CD4-positive, alpha-beta T cell treated with Interleukin-12 subunit alpha and Interleukin-12 subunit beta, for 1 hour (primary cell): ENCODE measurements around the gene XPO6.

ENCODE experiments used
- DNase-seq: peaks from one replicate; pipeline ENCODE4 v3.0.0-alpha.2; 2020

Gene XPO6

DNA sequence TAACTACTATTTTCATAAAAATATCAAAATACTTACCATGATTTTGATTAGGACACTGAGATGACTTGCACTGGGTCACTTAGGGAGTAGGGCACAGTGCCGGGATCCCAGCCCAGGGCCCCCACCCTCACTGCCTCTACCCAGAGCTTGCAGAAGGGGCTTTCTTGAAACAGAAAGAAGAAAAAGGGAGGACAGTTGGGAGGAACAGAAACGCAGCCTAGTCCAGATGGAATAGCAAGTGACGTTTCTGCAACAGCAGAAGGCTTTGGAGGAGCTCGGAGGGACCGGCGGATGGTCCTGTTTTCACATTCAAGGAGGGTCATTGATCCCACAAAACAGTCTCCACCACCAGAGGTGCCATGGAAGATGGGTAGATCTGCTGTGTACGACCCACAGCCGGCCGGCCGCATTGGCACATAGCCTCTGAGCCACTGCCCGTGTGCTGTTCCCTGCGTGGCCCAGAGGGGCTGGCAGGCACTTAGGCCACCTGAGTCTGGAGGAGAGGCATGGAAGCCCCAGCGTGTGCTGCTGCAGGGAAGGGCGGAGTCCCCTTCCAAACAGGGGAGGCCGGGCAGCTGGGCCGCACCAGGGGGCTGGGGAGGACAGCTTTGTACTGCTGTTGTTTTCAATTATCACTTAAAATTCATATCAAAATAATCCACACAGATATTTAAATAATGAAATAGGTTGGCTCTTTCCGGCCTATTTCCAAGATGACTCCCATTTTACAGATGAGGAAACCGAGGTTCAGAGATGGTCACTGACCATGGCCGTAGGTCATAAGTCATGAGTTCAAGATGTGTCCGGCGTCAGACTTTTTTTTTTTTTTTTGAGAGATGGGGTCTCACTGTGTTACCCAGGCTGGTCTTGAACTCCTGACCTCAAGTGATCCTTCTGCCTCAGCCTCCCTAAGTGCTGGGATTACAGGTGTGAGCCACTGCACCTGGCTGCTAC lies 125.3 kb downstream of the XPO6 start:
- DNase-seq = no peak

DNA sequence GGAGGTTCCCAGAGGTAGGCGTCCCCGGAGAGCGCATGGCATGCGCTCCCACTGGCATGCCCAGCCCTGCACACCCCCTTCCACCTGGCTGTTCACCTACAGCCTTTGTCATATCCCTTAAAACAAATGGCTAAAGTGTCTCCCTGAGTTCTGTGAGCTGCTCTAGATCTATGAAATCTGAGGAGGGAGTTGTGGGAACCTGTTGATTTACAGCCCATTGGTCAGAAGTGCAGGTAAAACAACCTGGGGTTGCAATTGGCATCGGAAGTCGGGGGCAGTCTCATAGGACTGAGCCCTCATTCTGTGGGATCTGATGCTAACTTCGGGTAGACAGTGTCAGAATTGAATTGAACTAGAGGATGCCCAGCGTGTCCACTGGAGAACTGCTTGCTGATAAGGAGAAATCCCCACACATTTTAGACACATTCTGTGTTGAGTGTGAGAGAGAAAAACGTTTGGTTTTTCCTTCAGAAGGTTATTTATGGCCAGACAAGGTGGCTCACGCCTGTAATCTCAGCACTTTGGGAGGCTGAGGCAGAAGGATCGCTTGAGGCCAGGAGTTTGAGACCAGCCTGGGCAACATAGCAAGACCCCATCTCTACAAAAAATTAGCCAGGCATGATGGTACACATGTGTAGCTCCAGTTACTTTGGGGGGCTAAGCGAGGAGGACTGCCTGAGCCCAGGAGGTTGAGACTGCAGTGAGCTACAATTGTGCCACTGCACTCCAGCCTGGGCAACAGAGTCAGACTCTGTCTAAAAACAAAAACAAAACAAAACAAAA lies 126.2 kb downstream of the XPO6 start:
- no peak for DNase-seq

DNA sequence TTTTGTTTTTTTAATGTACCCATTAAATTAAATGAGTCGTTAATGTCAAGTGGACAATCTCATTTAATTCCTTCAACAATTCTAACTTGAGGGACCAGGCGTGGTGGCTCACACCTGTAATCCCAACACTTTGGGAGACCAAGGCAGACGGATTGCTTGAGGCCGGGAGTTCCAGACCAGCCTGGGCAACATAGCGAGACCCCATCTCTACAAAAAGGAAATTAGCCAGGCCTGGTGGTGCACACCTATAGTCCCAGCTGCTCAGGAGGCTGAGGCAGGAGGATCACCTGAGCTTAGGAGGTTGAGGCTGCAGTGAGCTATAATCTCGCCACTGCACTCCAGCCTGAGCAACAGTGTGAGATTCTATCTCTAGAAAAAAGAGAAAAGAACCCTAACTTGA lies 127.6 kb downstream of the XPO6 start:
- DNase-seq = no peak

DNA sequence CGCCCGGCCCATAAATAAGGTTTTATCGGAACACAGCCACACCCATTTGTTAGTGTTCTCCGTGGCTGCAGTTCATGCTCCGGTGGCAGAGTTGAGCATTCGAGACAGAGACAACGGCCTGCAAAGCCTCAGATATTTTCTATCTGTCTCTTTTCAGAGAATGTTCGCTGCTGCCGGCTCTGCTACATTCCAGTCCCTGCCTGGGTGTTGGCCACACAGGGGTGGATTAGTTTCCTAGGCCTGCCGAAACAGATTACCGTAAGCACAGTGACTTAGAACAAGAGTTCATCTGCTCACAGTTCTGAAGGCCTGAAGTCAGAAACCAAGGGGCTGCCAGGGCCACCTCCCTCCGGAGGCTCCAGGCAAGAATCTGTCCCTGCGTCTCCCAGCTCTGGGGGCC lies 129.1 kb downstream of the XPO6 start:
- DNase-seq = no peak

DNA sequence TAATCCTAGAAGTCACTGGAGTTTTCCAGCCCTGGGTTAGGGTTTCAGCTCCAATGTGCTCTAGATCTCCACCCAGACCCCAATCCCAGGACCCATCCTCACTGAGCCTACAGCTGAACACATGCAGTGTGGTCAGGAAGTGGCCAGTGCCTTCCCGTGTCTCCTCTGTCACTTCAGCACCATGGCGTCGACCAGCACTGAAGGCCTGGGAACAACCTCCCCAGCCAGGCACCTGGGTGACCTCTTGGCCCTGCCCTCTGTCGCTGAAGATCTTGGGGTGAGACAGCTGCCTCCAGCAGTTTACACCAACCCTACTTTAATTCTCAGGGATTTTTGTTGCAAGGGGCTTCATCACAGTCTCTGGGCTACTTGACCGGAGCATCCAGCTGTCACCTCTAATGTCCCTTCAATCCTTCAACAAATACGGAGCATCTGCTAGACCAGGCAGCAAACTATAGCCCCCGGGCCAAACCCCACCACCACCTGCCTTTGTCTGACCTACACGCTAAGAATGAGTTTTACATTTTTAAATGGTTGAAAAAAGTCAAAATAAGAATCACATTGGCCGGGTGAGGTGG lies 130.3 kb downstream of the XPO6 start:
- no peak for DNase-seq

DNA sequence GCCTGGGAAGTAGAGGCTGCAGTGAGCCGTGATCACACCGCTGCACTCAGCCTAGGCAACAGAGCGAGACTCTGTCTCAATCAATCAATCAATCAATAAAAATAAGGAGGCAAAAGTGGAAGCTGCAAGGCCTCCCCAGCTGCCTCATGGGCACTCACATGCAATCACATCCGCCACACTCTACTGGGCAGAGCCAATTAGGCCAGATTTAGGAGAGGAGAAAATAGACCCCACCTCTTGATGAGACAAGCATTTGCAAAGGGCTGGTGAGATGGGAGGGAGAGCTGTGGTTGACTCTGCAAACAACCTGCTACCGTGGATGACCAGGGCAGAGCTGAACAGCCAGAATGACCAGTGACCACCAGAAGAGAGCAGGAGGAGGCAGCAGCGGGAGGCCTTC lies 133.5 kb downstream of the XPO6 start:
- DNase-seq = no peak

DNA sequence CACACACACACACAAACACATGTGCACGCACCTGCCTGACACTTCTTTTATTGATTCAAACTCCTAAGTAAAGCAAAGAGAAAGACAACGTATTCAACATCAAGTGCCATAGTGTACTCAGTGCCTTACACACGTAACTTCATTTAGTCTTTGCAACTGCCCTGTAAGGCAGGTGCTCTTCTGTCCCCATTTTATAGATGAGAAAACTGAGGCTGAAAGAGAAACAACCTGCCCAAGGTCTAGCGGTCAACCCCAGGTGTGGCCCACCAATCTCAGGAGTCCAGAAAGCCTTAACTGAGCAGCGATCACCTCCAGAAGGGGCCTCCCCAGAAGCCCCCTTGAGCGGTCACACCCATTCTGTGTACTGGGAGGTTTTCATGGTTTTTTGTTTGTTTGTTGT lies 137.9 kb downstream of the XPO6 start:
- no peak for DNase-seq

DNA sequence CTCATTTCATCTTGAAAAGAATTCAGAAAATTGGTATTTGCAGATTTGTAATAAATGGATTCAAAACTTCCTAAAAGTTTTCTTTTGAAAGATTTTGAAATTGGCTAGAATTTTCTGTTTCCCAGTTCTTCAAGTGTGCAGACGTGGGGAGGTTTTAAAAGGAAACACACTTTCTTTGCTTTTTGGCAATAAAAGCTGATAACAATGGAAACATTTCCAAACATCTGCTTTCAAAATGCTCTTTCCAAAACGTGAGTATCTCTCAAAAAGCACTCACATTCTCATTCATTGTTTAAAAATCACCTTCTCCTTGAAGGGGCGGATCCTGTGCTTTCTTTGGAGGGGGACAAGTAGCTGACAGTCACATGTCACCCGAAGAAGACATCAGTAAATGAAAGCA lies 139.7 kb downstream of the XPO6 start:
- DNase-seq = no peak

DNA sequence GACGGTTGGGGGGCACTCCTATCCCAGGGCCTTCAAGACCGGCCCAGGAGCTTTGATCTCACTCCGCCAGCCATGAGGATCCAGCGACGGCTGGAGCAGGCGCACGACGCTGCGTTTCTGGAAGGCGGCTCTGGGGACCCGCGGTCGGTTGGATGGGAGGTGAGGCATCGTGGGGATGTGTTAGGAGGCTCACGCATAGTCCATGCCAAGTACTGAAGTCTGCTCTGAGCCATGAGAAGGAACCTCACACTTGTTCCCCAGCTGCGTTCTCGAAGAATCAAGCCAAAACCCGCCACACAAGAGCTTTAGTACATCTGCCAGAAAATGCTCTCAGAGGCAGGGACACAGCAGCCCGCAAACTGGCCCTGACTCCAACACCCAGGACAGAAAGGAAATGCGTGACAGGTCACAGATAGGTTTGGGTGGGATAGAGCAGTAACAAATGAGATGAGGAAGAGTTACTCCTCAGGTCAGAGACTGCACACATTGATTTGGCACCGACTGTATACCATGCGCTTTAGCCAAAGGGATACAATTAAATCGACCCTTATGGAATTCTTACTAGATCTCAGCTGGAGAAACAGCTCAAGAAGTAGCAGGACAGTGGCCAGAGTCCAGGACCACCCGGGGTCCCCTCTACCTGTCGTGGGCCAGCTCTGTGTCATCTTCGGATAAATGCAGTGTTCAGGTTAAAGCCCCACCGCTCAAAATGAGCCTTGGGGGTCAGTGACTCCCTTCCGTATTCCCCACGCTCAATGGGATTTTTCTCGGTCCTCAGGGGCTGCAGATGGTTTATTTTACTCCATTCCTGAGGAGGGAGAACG lies 141.6 kb downstream of the XPO6 start:
- no peak for DNase-seq

DNA sequence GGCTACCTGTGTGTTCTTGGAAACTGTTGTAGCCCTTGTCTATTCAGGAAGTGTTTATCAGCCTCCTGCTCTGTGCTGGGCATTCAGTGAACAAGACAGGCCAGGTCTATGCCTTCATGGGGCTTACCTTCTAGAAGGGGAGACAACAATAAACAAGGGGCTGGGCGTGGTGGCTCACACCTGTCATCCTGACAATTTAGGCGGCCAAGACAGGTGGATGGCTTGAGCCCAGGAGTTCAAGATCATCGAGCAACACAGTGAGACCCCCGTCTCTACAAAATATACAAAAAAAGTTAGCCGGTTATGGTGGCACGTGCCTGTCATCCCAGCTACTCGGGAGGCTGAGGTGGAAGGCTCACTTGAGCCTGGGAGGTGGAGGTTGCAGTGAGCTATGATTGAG lies 142.8 kb downstream of the XPO6 start:
- DNase-seq = no peak

DNA sequence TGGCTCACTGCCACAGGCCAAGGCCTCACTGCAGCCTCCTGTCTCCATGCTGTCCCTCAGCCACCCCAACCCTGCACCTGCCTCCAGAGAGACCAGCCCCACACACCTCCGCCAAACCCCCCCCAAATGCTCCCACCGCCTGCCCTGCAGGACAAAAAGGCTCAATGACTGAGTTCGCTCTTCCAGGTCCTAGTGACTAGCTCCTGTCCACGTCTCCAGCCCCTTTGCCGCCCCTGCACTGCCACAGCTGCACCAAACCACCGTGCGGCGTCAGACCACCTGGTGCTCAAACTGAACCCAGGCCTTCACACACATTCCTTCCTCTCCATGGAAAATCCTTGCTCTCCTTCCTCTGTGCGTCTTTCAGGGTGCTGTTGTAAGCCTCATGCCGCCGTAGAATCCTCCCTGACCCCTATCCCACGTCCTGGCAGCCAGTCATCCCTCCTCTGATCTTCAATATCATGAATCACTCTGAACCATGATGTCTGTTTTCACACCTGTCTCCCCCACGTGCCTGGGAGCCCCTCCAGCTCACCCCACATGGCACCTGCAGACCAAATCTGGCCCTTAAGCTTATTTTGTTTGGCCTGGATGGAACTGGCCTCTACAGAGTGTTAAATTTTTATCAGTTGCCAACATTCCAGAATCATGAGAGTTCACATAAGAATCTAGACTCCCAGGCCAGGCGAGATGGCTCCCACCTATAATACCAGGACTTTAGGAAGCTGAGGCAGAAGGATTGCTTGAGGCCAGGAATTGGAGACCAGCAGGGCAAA lies 144.0 kb downstream of the XPO6 start:
- no peak for DNase-seq

DNA sequence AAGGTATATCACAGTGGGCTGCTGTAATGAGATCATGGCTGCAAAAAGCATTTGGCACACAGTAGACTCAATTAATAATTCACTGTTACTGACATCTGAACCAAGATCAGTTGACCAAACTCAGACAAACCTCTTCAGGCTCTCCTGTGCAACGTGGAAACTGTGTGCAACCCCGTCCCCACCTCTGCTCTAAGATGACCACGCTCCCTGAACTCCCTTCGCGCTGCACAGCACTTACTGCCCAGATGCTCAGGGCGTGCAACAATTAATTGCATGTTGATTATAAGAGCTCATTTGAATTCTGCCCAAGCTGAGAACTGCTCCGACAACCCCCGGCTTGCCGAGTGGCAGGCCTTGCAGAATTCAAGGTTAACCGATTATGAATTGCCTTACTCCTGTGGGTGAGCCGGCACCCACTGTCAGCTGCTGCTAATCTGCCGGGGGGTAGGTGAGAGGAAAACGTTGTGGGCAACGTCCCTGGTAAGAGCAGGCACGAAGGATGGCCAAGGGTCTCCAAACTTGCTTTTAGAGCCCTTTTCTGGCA lies 147.0 kb downstream of the XPO6 start:
- no peak for DNase-seq

DNA sequence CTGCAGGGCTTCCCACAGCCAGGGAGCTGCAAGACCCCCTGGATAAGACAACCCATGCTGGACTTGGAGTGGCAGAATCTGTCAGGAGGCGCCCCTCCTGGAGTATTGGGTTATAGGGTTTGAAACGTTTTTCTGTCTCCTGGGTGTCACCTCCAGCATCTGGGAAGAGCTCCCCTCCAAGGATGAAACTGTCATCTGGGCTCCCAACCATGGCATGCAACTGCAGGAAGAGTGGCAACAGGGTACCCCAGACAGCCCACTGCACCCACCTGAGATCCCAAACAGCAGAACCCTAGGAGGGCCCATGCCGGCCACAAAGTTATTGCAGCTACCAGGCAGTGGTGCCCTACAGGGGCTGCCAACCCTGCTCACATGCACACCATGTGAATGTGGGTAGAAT lies 147.6 kb downstream of the XPO6 start:
- DNase-seq = no peak

DNA sequence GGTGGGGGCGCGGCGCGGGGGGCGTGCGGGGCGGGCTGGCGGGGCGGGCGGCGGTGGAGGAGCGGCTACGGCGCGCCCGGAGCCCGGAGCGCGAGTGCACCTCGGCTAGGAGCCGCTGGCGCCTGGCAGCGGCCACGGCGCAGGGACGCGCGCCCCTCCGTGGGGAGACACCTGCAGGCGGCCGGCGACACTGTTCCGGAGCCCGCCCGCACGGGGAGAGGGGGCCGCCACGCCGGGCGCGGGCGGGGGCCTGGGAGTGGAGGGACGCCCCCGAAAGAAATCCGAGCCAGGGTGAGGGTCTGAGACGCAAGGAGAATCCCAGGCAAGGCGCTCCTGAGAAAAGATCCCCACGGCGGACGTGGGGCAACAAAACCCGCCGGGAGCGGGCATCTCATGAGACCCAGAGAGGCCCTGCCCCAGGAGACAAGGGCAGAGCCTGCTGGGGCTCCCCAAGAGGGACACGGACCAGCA lies 148.1 kb downstream of the XPO6 start, which contains the start of gene GSG1L:
GSG1L (minus strand) TSS at position 124 of the 471 bp plus-strand sequence. CDS start 290 bp downstream, outside the sequence.
- DNase-seq = no peak

DNA sequence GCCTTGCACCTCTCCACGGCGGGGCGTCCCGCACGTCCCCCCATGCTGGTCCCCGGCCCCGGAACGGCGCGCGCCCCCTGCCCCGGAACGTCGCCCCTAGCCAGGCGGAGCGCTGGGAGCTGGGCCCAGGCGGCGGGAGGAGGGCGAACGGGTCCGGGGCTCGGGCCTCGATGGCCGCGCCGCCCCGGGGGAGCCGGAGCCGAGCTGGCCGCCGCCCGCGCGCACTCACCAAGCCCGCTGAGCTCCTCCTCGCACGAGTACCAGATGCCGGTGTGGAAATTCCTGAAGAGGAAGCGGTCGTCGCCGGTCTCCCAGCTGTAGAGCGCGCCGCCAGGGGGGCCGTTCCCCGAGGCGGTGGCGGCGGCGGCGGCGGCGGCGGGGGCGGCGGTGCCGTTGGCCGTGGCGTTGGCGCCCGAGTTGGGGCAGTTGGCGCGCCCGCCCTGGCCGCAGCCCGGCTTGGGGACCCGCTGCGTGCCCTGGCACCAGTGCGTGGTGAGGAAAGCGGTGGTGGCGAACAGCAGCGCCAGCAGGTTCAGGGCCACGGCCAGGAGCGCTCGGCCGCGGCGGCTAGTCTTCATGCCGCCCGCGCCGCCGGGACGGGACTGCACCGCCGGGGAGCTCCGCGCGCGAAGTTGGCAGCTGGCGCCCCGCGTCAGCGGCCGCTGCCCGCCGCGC lies 148.8 kb downstream of the XPO6 start:
- DNase-seq = no peak

DNA sequence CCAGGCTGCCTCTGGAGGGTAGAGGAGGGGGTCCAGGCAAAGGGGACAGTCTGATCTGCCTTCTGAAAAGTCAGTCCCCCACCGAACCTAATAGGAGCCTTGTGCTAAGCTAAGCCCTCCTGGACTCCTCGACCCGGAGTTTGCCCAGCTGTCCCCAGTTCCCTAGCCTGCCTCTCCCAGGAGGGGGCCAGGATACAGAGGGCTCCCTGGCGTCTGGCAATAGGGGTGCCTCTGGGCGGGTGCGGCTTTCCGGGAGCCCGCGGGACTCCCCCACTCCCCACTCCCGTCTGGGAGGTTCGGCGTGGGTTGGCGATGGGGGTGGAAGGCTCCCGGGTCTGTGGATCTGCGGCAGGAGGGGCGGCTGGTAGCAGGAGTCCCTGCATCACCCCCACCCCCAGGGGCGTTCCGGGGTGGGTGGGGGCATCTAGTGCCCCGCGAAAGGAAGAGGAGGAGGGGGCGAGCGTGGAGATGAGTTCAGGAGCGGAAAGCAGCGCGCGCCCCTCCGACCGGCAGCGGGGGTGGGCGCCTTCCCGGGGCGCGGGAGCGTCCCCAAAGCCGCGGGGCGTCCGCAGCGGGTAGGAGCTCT lies 149.4 kb downstream of the XPO6 start:
- DNase-seq = no peak

DNA sequence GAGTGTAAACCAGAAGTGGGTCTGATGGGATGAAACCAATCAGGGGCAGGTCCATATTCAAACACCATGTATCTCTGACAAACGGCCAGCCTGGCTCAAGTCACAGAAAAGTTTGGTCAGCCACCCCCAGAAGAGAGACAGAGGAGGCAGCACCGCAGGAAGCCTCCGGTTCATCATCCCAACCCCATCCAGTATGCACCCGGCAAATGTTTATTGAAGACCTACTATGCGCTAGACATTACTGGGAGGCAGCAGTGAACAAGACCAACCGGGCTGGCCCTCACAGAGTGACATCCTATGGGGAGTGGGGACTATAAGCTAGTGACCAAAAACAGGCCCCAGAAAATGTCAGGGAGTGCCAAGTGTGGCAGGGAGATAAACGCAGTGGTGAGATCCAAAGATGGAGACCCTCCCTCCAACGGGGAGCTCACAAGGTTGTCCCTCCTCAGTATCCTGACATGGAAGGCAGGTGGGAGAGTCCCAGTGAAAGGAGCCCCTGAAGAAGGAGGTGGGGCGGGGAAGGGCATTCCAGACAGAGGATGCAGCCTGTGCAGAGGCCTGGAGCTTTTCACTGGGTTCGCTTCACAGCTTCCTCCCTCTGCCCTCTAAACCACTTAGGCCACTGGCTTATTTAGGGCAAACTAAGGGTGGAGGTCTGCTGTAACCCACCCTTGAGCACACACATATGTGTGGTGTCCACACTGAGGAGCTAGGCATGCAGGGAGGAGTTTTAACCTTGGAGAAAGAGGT lies 150.2 kb downstream of the XPO6 start:
- DNase-seq = no peak

DNA sequence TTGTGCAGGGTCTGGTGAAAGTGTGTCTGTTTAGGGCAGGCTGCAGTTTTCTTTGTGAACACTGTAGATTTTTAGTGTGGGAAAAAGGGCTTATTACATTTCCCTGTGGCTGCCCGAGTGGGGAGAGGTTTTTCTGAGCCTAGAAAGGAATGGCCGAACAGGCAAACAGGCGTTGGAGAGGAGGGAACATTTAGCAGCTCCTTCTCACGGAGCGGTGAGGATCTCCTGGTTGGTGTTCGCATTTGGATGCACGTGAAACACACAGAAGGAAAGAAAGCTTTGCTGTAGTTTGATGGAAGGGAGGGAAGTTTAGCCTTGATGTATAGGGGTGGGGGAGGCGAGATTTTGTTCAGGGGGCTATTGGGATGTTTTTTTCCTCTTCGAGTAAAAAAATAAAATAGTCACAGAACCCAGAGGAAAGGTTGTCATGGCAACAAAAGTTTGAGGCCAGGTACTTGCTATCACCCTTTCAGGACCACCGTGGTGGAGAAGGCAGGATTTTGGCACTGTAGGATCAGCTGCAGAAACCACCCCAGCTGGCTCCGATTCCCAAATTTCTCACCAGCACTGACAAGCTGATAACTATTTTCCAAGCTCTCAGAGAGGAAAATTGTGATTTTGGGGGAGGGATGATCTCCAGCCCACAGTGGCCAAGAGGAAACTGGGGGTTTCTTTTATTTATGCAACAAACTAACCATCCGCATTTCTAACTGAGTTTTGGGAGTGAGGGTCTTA lies 151.8 kb downstream of the XPO6 start:
- no peak for DNase-seq
